HG03066 (cell line): ENCODE results near the gene MAP1LC3A.

Source experiments
- ATAC-seq: cut with Tn5 transposase; IDR thresholded peaks from one replicate; pipeline ENCODE4 v1.9.1; 2021; ENCODE audit warnings: low read depth; ENCODE audit not compliant: unreplicated experiment

Gene MAP1LC3A

GRCh38 chr20:34574426-34574825 is 15.9 kb downstream of the MAP1LC3A start:
- ATAC-seq: no peak

DNA sequence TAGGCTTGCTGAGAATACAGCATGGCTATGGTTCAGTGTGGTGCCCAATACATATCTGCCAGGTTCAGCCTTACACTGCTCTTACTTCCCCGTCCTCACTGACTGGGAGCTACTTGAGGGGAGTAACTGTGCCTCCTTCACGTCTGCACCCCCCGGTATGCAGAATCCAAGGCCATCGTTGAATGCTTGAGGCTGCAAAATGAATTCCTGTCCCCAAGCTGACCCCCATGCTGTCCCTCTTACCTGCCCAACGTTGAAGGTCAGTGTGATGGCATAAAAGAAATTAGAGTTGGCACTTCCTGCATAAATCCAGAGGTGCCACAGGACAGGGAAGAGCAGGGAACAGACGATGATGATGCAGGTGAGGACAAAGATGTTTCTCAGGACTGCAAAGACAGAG is 16.3 kb downstream of the MAP1LC3A start:
- ATAC-seq: no peak

DNA sequence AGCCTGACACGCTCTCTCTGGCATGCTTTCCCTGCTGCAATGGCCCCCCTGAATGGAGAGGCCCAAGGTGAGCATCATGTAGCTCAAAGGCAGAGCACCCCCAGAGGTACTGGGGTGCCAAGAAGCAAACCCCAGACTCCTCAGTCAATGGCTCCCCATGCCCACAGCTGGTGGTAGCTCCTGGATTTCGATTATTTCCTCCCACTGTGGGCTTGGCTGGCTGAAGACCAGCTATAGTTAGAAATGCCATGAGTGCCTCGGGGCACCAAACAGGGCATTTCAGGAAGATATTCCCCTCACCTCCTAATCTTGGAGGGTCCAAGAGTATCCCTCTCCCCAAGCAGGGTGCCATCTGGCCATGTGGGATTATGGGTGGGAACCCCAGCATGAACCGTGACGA is 16.8 kb downstream of the MAP1LC3A start:
- ATAC-seq: no peak

DNA sequence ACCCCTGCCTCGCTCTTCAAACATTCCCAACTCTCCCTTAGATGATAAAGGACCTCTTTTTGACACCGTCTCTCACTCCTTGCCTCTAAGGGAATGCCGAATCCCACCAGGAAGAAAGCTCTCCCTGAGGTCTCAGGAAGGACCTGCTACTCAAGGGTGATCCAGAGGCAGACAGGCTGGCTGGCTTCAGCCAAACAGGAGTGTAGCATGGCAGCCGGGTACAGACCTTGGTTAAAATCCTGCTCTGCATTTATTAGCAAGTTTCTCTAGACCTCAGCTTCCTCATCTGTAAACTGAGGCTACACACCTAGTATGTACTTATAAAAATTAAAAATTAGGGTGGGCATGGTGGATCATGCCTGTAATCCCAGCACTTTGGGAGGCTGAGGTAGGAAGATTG is 17.2 kb downstream of the MAP1LC3A start:
- ATAC-seq: no peak

DNA sequence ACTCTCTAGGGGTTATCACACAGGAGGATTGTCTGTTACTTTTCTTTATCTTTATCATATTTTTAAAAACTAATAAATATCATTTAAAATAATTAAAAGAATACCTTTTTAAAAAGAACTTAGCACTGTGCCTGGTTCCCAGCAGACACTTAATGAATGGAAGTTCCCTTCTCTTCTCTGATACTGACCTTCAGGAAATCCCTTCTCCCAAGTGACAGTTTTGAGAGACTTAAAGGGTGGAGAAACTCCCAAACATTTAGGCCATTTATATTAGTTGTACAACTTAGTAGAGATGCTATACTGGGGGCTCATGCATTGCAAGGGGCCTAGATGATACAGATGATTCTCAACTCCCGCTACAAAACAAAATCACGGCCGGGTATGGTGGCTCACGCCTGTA is 18.5 kb downstream of the MAP1LC3A start:
- ATAC-seq: no peak

- ATAC-seq: no peak
These were observed 19.5 kb downstream of the MAP1LC3A start for GRCh38 chr20:34578025-34578424.

GRCh38 chr20:34578521-34578920 is 20.0 kb downstream of the MAP1LC3A start:
- ATAC-seq: no peak

DNA sequence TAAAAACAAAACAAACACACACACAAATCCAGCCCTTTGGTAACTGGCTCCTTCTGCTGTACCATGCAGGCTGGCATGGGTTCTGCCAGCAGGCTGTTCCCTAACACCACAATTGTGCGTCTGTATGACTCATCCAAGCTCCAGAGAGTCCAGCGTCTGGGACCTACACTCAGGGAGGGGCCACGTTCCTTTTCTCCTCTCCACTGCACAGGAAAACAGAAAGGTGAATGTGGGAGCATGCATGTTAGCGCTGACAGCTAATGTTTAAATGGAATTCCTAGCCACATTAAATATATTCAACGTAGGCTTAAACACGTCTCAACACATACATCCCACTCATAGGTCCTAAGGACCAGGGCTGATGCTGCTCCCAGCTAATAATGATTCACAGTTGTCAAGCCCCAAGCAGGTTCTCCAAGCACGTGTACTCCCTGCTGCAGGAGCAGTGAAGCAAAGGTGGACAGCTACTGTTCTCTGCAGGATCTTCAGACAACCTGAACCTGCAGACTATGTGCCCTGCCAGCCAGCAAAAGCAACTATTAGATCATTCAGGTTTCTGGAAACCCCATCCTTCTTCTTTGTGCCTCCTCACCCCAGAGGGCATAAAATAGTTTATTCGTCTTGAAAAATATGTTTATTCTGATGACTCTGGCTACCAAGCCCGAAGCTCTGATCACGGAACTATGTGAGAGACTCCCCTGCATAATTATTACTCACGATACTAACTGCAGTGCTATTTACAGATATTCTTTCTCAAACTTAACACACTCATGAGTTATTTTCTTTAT is 20.9 kb downstream of the MAP1LC3A start:
- no peak for ATAC-seq

DNA sequence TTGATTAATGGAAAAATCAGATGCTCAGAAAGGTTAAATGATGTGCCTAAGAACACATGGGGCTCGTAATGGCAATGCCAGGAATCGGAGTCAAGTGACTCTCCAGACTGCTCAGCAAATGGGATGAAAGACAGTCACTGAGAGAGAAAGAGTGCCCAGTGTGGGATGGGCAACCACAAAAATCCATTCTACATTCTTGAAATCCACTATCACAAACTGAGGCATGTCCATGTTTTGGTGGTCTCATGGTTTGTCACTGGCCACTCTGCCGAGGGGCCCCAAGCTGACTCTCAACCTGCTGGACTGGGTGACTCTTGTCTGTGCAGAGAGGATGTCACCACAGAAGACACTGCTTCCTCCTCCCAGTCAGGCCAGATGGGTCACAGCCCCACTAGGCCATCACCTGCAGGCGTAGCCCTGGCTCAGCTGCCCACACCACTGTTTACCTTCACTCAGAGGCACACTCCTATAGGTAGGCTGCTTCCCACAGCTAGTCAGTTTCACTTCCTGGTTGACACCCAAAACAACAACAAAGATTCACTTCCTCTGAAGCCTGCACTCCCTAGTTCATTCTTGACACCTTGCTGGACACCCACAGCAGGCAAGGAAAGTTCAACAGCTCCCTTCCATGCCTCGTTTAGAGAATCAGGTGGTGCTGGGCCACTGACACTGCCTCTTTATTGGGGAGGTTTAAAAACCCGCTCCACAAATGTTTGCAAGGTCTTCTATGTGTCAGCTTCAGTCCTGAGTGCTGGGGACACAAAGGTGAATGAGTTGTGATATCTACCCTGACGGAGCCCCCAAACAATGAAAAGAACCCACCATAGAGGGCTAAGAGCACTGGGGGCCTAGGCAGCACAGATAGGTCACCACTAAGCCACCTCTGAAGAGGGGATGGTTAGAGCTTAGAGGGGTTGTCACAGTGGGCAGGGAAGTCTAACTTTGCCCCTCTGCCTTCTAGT is 21.7 kb downstream of the MAP1LC3A start:
- ATAC-seq: no peak

- no peak for ATAC-seq
These were observed 23.0 kb downstream of the MAP1LC3A start for GRCh38 chr20:34581341-34582184.

DNA sequence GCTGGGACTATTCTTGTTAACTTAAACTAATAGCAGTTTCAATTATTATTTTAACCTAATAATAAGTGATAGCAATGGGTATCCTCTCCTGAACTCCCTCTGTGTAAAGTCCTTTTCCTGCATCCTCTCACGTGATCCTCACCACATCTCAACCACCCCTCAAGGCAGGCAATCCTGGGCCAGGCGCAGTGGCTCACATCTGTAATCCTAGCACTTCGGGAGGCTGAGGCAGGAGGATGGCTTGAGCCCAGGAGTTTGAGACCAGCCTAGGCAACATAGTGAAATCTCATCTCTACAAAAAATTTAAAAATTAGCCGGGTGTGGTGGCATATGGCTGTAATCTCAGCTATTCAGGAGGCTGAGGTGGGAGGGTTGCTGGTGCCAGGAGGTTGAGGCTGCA is 23.7 kb downstream of the MAP1LC3A start:
- ATAC-seq: no peak

DNA sequence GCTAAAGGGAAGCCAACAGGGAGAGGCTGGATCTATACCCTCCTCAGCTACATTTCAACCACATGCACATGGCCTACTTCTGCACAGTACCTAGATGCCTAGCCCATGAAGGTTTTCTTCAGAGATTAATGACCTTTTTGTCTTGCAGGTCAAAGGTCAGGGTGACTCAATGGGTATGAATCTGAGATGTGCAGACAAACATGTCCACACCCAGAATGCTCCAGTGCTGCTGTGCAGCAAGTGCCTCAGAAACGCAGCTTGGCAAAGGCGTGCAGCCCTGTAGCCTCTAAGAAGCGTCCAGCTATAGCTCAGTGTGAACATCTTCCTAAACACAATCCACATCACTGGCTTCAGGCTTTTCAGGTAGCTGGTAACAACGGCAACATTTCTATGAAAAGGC is 24.4 kb downstream of the MAP1LC3A start:
- no peak for ATAC-seq

DNA sequence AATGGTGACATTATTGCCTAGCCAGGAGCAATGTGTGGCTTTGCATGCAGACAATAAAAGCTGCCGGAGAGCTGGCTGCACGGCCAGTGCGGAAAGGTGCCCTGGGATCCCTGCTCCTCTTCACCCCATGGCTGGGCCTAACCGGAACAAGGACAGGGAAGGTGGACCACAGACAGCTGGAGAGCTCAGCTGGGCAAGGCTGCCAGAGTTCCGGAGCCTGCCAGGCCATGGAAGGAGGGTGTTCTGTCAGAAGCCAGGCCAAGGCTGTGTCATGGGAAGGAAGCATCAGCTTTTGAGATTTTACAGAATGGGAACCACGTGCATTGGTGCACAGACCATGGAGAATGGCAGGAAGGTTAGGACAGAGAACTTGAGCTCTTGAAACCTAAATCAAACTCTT is 25.0 kb downstream of the MAP1LC3A start:
- ATAC-seq: no peak

DNA sequence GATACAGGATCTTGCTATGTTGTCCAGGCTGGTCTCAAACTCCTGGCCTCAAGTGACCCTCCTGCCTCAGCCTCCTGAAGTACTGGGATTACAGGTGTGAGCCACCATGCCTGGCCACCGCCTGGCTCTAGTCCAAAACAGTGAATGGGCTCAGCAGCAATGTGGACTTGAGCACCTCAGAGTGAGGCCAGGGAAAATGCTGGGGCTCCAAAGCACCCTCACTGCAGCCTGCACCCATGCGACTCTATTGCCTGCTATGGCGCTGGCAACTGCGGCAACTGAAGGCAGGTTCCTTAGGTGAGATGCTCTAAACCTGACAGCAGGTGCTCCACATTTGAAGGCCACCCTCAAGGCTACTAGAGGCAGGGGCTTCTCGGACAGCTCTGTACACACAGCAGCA is 26.5 kb downstream of the MAP1LC3A start:
- no peak for ATAC-seq

DNA sequence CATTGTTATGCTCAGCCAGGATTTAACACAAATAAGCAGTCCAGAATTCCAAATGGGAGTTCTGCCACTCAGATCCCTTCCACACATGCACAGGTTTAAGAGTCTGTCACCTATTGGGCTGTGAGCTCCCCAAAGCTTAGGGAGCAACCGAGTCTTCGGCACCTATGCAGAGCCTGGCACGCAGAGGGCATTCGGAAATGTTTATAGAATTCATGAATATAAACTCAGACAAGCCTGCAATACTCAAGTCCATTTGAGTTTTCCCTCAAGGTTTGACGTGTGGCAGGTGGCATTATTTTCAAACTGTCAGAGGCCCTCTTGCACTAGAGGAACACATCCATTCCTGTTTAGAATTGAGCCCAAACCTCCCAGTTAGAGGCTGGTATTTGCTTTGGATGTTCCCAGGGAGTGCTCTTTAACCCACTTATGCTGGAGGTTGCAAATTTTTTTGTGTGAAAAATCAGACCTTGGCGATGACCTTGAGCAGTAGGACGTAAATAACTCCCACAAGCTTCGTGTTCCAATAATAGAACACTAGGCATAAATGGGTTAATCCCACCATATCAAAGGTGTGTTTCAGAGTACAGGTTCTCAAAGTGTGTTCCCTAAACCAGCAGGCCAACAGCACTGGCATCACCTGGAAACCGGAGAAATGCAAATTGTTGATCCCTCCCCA is 28.1 kb downstream of the MAP1LC3A start:
- no peak for ATAC-seq

GRCh38 chr20:34595377-34596184 is 37.1 kb downstream of the MAP1LC3A start:
- ATAC-seq: no peak

DNA sequence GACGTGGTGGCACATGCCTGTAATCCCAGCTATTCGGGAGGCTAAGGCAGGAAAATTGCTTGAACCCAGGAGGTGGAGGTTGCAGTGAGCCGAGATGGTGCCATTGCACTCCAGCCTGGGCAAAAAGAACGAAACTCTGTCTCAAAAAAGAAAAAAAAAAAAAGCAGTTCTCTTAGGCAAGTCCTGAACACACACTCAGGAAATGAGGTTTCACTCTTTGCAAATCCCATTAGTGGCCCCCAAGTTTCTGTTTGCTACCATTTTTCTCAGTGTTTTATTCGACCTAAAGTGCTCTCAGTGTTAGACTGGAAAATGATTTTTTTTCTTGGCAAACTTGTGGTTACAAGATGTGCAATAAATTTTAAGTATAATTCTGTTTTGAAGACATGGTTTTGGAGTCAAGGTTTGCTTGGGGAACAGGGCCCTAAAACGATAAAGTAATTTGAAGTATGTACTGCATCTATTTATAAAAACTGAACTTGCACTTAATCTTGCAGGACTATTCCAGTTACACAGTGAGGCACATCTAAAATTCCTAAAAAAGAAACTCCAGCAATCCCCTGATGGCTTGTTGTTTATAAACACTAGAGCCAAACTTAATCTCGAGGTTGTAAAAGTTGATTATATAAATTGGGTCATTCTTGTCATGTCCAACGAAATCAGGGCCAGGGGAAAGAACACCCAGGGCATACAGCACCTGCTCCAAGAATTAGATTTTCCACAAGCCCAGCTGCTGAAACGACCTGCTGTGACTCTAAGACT is 42.6 kb downstream of the MAP1LC3A start:
- no peak for ATAC-seq

GRCh38 chr20:34604980-34605788 is 46.7 kb downstream of the MAP1LC3A start:
- ATAC-seq: no peak
